Femur (tissue), 1 donor: Measurements from ENCODE around the gene FLRT2.

Experiments used
- DNase-seq: peaks from one replicate; pipeline ENCODE4 v3.0.0-alpha.2; 2017

The FLRT2 gene

GRCh38 chr14:85686908-85687307 lies 157.0 kb downstream of the FLRT2 start:
- no peak for DNase-seq

- no peak for DNase-seq
These were observed 157.5 kb downstream of the FLRT2 start for GRCh38 chr14:85687456-85687855.

- no peak for DNase-seq
These were observed 158.1 kb downstream of the FLRT2 start for GRCh38 chr14:85688006-85688405.

- no peak for DNase-seq
These were observed 165.4 kb downstream of the FLRT2 start for GRCh38 chr14:85695300-85695699.

- DNase-seq: no peak
These were observed 171.2 kb downstream of the FLRT2 start for GRCh38 chr14:85701116-85701515.

GRCh38 chr14:85701763-85702162 lies 171.8 kb downstream of the FLRT2 start:
- no peak for DNase-seq

GRCh38 chr14:85702191-85702590 lies 172.2 kb downstream of the FLRT2 start:
- no peak for DNase-seq

GRCh38 chr14:85702997-85703396 lies 173.1 kb downstream of the FLRT2 start:
- DNase-seq: peak; percentile 29
